Peyer's patch (tissue), 4 donors: ENCODE data around the gene LIPC.

ENCODE experiments used
- POLR2A ChIP-seq, 2 donors: fragments of 450-650 bp; IDR thresholded peaks; one replicate each; pipeline ENCODE4 v1.5.1; 2017; ENCODE audit warnings: antibody characterized with exemption in 2 of 2, mild to moderate bottlenecking in 2 of 2, moderate library complexity in 2 of 2
- TF ChIP-seq, protein P1 (sequence below), 6 experiments: fragments of 450-650 bp in 4 of 6; fragments of 200-600 bp in 2 of 6; sonication (generic) in 1 of 6; IDR thresholded peaks; one replicate each; pipeline ENCODE4 v1.5.1; 2017 to 2019; ENCODE audit warnings: antibody characterized with exemption in 6 of 6, mild to moderate bottlenecking in 3 of 6, moderate library complexity in 1 of 6

- TF ChIP-seq, protein P1, sequence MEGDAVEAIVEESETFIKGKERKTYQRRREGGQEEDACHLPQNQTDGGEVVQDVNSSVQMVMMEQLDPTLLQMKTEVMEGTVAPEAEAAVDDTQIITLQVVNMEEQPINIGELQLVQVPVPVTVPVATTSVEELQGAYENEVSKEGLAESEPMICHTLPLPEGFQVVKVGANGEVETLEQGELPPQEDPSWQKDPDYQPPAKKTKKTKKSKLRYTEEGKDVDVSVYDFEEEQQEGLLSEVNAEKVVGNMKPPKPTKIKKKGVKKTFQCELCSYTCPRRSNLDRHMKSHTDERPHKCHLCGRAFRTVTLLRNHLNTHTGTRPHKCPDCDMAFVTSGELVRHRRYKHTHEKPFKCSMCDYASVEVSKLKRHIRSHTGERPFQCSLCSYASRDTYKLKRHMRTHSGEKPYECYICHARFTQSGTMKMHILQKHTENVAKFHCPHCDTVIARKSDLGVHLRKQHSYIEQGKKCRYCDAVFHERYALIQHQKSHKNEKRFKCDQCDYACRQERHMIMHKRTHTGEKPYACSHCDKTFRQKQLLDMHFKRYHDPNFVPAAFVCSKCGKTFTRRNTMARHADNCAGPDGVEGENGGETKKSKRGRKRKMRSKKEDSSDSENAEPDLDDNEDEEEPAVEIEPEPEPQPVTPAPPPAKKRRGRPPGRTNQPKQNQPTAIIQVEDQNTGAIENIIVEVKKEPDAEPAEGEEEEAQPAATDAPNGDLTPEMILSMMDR (IDR thresholded peaks at IDR 0.05) = no peak
- no peak for TF ChIP-seq POLR2A (IDR thresholded peaks at IDR 0.05)
Measured at GRCh38 chr15:58608129-58608590, 176.4 kb downstream of the LIPC start.
